Epithelial cell of esophagus (primary cell): ENCODE data around the gene PNLIPRP2.

Source experiments
- DNase-seq: peaks from one replicate; pipeline ENCODE4 v3.0.0; 2010; ENCODE audit warnings: low read depth
- H3K4me3 ChIP-seq: 2 replicates; pipeline ENCODE4 v1.5.1; 2011; ENCODE audit warnings: mild to moderate bottlenecking, low read length, control low read depth
- CTCF ChIP-seq: IDR thresholded peaks from 2 replicates; pipeline ENCODE4 v1.5.1; 2011; ENCODE audit warnings: low read depth, mild to moderate bottlenecking, low read length, control low read depth, inconsistent platforms; ENCODE audit not compliant: insufficient read depth; ENCODE audit errors: missing control alignments

PNLIPRP2 gene

GRCh38 chr10:116692225-116692624 is 71.5 kb downstream of the PNLIPRP2 start:
- no peak overlapping the region for H3K4me3 ChIP-seq
- DNase-seq: no peak
- TF ChIP-seq CTCF: no peak

- TF ChIP-seq CTCF: no peak
- H3K4me3 ChIP-seq: no peak overlapping the region
- no peak for DNase-seq
These were observed 73.6 kb downstream of the PNLIPRP2 start for GRCh38 chr10:116694243-116694926.
